ENCODE results near the gene TPST2.

The TPST2 gene

DNA sequence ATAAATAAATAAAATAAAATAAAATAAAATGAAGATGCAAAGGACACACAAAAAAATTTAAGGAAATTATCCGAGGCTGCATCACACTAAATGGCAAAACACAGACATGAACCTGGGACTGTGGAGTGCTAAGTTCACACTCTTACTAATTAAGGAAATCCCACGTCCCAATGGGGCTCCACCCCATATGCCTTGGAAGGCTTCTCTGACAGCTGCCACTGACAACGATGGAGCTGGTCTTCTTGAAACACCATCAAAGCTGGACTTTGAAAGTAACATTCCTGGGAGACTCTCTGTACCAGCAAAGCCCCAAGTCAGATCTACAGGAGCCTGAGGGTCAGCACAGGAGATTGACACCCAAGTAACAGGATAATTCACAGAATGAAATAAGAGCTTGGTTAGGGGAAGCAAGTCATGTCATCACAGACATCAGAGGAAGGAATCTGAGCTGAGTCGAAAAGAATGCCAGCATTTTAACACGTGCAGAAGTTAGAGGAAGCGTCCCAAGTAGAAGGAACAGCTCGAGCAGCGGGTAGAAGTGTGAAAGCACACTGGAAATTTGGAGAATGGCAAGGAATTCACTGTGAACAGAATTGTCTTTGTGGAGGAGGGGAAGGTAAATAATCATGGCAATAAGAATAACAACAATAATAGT, 13.8 kb downstream of the TPST2 start:
- TF ChIP-seq EZH2phosphoT487 (IDR thresholded peaks at IDR 0.05; ENCODE audit: low read depth) = no peak
- TF ChIP-seq, protein P1, sequence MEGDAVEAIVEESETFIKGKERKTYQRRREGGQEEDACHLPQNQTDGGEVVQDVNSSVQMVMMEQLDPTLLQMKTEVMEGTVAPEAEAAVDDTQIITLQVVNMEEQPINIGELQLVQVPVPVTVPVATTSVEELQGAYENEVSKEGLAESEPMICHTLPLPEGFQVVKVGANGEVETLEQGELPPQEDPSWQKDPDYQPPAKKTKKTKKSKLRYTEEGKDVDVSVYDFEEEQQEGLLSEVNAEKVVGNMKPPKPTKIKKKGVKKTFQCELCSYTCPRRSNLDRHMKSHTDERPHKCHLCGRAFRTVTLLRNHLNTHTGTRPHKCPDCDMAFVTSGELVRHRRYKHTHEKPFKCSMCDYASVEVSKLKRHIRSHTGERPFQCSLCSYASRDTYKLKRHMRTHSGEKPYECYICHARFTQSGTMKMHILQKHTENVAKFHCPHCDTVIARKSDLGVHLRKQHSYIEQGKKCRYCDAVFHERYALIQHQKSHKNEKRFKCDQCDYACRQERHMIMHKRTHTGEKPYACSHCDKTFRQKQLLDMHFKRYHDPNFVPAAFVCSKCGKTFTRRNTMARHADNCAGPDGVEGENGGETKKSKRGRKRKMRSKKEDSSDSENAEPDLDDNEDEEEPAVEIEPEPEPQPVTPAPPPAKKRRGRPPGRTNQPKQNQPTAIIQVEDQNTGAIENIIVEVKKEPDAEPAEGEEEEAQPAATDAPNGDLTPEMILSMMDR (IDR thresholded peaks at IDR 0.05; ENCODE audit: low read depth, low read length) = no peak
- no peak overlapping the region for H3K4me3 ChIP-seq (ENCODE audit: low read length)
- no peaks in the 10 kb centered on the region for H3K27me3 ChIP-seq (ENCODE audit: low read depth, low read length)
- H3K36me3 ChIP-seq (replicated peaks; ENCODE audit: low read depth, low read length) = no peaks in the 10 kb centered on the region
- H3K9ac ChIP-seq (ENCODE audit: low read length) = no peak overlapping the region
- H3K4me1 ChIP-seq (ENCODE audit: low read length) = peaks cover 14% of the 10 kb centered on the region
- H4K20me1 ChIP-seq (ENCODE audit: insufficient read depth, low read length) = no peaks in the 10 kb centered on the region
- no peaks in the 10 kb centered on the region for H3K9me3 ChIP-seq (ENCODE audit: insufficient read depth, low read length)
- no peak overlapping the region for H2AFZ ChIP-seq (ENCODE audit: low read depth, low read length)
- no peak overlapping the region for H3K27ac ChIP-seq (ENCODE audit: low read length)
- H3K4me2 ChIP-seq (ENCODE audit: low read length) = no peak overlapping the region
- H3K79me2 ChIP-seq (ENCODE audit: low read length) = no peaks in the 10 kb centered on the region

DNA sequence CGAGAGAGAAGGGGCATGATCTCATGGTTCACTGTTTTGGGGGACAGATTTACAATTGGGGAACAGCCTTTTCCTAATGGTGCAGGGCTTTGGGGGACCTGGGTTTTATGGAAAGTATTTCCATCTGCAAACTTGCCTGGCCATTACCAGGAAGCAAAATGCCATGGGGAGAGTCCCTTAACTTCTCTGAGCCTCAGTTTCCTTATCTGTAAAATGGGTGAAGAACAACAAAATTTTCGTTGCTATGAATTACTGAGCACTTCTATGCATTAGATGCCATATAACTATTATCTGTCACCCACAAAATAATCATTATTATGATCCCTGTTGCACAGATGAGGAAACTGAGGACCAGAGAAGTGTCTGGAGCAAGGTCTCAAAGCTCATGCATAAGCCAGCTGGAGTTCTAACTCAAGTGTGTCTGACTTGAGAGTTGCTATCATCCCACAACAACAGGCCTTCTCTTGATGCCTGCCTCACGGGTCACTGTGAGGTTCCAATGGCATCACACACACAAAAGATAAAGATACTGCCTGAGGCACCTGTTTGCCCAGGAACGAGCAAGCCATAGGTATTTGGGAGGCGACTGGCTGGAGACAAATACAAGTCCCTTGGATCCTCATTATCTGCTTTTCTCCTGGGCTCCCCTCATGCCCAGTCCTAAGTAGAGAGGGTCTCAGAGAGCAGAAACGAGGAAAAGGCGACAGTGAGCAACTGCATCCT, 15.8 kb downstream of the TPST2 start:
- Histone ChIP-seq H3K4me3 (ENCODE audit: low read length) (no peak overlapping the region), H3K79me2 (ENCODE audit: low read length) (no peaks in the 10 kb centered on the region), H3K4me1 (ENCODE audit: low read length) (peaks cover 4% of the 10 kb centered on the region)

DNA sequence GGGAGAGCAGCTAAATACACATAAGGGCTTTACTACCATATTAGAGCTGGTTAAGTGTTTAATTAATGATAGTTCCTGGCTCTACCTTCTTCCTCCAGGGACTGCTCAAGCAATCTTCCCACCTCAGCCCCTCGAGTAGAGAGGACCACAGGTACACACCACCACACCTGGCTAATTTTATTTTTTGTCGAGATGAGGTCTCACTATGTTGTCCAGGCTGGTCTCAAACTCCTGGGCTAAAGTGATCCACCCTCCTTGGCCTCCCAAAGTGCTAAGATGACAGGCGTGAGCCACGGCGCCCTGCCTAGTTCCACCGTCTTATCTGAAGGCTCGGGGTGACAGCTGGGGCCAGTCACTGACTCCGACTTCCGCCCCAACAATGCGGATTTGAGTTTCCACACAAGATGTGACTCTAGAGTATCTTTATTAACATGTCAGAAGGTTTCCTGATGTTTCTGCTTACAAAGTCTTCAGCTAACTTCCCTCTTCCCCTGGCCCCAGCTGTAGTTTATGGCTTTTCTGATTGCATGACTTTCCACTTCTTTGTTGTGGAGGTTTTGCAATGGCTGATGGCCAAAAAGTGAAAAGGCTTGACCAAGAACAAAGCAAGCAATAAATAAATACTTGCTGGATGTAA, 16.8 kb downstream of the TPST2 start:
- no peaks in the 10 kb centered on the region for H3K79me2 ChIP-seq (ENCODE audit: low read length)
- no peaks in the 10 kb centered on the region for H3K27me3 ChIP-seq (ENCODE audit: low read depth, low read length)
- H4K20me1 ChIP-seq (ENCODE audit: insufficient read depth, low read length) = no peaks in the 10 kb centered on the region
- no peaks in the 10 kb centered on the region for H3K4me1 ChIP-seq (ENCODE audit: low read length)
- H3K4me2 ChIP-seq (ENCODE audit: low read length) = no peak overlapping the region
- H2AFZ ChIP-seq (ENCODE audit: low read depth, low read length) = no peak overlapping the region
- no peak overlapping the region for H3K4me3 ChIP-seq (ENCODE audit: low read length)
- H3K9ac ChIP-seq (ENCODE audit: low read length) = no peak overlapping the region
- no peak for TF ChIP-seq EZH2phosphoT487 (IDR thresholded peaks at IDR 0.05; ENCODE audit: low read depth)
- TF ChIP-seq, protein P1 (IDR thresholded peaks at IDR 0.05; ENCODE audit: low read depth, low read length) = no peak
- H3K36me3 ChIP-seq (replicated peaks; ENCODE audit: low read depth, low read length) = no peaks in the 10 kb centered on the region
- H3K27ac ChIP-seq (ENCODE audit: low read length) = no peak overlapping the region
- no peaks in the 10 kb centered on the region for H3K9me3 ChIP-seq (ENCODE audit: insufficient read depth, low read length)

More for the DNA sequence above, 15.8 kb downstream of the TPST2 start:
- TF ChIP-seq, protein P1 (IDR thresholded peaks at IDR 0.05; ENCODE audit: low read depth, low read length) = no peak
- no peak for TF ChIP-seq EZH2phosphoT487 (IDR thresholded peaks at IDR 0.05; ENCODE audit: low read depth)
- Histone ChIP-seq H3K27ac (ENCODE audit: low read length) (no peak overlapping the region), H3K36me3 (replicated peaks; ENCODE audit: low read depth, low read length) (no peaks in the 10 kb centered on the region), H2AFZ (ENCODE audit: low read depth, low read length) (no peak overlapping the region), H3K4me2 (ENCODE audit: low read length) (no peak overlapping the region), H4K20me1 (ENCODE audit: insufficient read depth, low read length) (no peaks in the 10 kb centered on the region), H3K27me3 (ENCODE audit: low read depth, low read length) (no peaks in the 10 kb centered on the region), H3K9ac (ENCODE audit: low read length) (no peak overlapping the region), H3K9me3 (ENCODE audit: insufficient read depth, low read length) (no peaks in the 10 kb centered on the region)

DNA sequence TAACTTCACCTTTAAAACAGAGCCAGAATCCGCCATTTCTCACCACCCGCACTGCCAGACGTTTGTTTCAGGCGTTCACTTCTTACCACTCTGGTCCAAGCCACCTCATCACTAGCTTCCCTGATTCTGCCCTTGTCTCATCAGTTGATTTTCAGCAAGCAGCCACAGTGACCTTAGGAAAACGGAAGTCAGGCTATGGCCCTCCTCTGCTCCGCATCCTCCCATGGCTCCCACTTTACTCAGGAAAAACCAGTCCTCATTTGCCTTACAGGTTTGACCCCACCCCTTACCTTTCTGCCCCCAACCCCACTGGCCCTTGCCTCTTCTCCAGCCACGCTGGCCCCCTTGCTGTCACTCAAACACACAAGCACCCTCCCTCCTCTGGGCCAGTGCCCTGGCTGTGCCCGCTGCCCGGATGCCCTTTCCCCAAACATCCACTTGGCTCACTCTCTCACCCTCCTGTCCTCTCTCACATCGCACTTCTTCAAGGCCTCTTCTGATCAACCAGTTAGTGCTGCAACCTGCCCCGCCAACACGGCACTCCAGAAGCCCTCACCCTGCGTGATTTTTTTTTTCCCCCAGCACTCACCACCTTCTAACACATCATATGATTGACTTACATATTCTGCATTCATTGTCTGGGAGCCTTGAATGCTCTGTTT, 18.9 kb downstream of the TPST2 start:
- Histone ChIP-seq H3K9me3 (ENCODE audit: insufficient read depth, low read length) (no peaks in the 10 kb centered on the region), H3K27ac (ENCODE audit: low read length) (no peak overlapping the region), H3K9ac (ENCODE audit: low read length) (no peak overlapping the region), H3K79me2 (ENCODE audit: low read length) (no peaks in the 10 kb centered on the region), H3K4me1 (ENCODE audit: low read length) (no peaks in the 10 kb centered on the region), H2AFZ (ENCODE audit: low read depth, low read length) (no peak overlapping the region), H3K27me3 (ENCODE audit: low read depth, low read length) (no peaks in the 10 kb centered on the region), H4K20me1 (ENCODE audit: insufficient read depth, low read length) (no peaks in the 10 kb centered on the region), H3K4me2 (ENCODE audit: low read length) (no peak overlapping the region), H3K36me3 (replicated peaks; ENCODE audit: low read depth, low read length) (no peaks in the 10 kb centered on the region), H3K4me3 (ENCODE audit: low read length) (no peak overlapping the region)
- TF ChIP-seq, protein P1 (IDR thresholded peaks at IDR 0.05; ENCODE audit: low read depth, low read length) = no peak
- TF ChIP-seq EZH2phosphoT487 (IDR thresholded peaks at IDR 0.05; ENCODE audit: low read depth) = no peak
